WTC11 (cell line): Measurements from ENCODE around the gene CTCF. TPM values are rescaled to one million over a fixed set of nuclear protein-coding genes. Genes with fewer than 3 reads are reported as not detected.

Source experiments
- ATAC-seq: fragments of 200-7000 bp; cut with Tn5 transposase; 2 replicates; pipeline ENCODE4 v1.10.0; 2021; ENCODE audit warnings: mild to moderate bottlenecking, moderate library complexity
- CTCF ChIA-PET: fragments of 300-600 bp; sonication (Branson Sonifier 250); formaldehyde crosslinking; loops from one replicate; lab custom pipeline; 2021; ENCODE audit warnings: antibody characterized with exemption; lab: Charles Lee
- POLR2A ChIA-PET: fragments of 350-600 bp; sonication (Branson Sonifier 250); formaldehyde crosslinking; loops from one replicate; lab custom pipeline; 2021; ENCODE audit warnings: antibody characterized with exemption; lab: Charles Lee
- DNase-seq: peaks from one replicate; pipeline ENCODE4 v3.0.0; 2021; ENCODE audit warnings: low spot score
- H3K27ac Mint-ChIP-seq: 2 replicates; pipeline ENCODE4 v1.8.0; 2021; ENCODE audit warnings: mixed read lengths
- H3K27me3 Mint-ChIP-seq: 2 replicates; pipeline ENCODE4 v1.8.0; 2021; ENCODE audit warnings: low read depth, mild to moderate bottlenecking, moderate library complexity, mixed read lengths
- H3K36me3 Mint-ChIP-seq: 2 replicates; pipeline ENCODE4 v1.8.0; 2021; ENCODE audit warnings: mixed read lengths
- H3K4me1 Mint-ChIP-seq: 2 replicates; pipeline ENCODE4 v1.8.0; 2022; ENCODE audit warnings: mixed read lengths
- H3K4me3 Mint-ChIP-seq: 2 replicates; pipeline ENCODE4 v1.8.0; 2021; ENCODE audit warnings: mild to moderate bottlenecking, moderate library complexity, mixed read lengths
- H3K9me3 Mint-ChIP-seq: 2 replicates; pipeline ENCODE4 v1.8.0; 2021; ENCODE audit warnings: mixed read lengths
- FOXK1 ChIP-seq: sonication (generic); formaldehyde crosslinking; IDR thresholded peaks from 2 replicates; pipeline ENCODE4 v1.8.0; 2022; ENCODE audit warnings: mild to moderate bottlenecking, moderate library complexity, missing genetic modification reagents
- GABPB1 ChIP-seq: sonication (generic); formaldehyde crosslinking; IDR thresholded peaks from 2 replicates; pipeline ENCODE4 v1.8.1; 2023; ENCODE audit warnings: mild to moderate bottlenecking, missing genetic modification reagents
- NFATC4 ChIP-seq: fragments of 250-450 bp; sonication (Bioruptor Pico); IDR thresholded peaks from 2 replicates; pipeline ENCODE4 v1.9.0; 2021; ENCODE audit warnings: mild to moderate bottlenecking
- NR3C1 ChIP-seq: sonication (generic); formaldehyde crosslinking; conservative IDR thresholded peaks from 2 replicates; pipeline ENCODE4 v1.8.1; 2023; ENCODE audit warnings: low read depth, mild to moderate bottlenecking, missing genetic modification reagents
- TP53 ChIP-seq: sonication (generic); formaldehyde crosslinking; IDR thresholded peaks from 2 replicates; pipeline ENCODE4 v1.8.1; 2023; ENCODE audit warnings: mild to moderate bottlenecking, missing genetic modification reagents
- ZNF219 ChIP-seq: sonication (generic); formaldehyde crosslinking; IDR thresholded peaks from 2 replicates; pipeline ENCODE4 v1.8.0; 2023; ENCODE audit warnings: missing genetic modification reagents, mild to moderate bottlenecking, borderline replicate concordance
- ZNF232 ChIP-seq: sonication (generic); formaldehyde crosslinking; IDR thresholded peaks from 2 replicates; pipeline ENCODE4 v1.8.0; 2022; ENCODE audit warnings: mild to moderate bottlenecking, missing genetic modification reagents
- ZNF396 ChIP-seq: fragments of 250-450 bp; sonication (Bioruptor Pico); IDR thresholded peaks from 2 replicates; pipeline ENCODE4 v1.8.0; 2021; ENCODE audit warnings: mild to moderate bottlenecking, moderate library complexity, borderline replicate concordance
- total RNA-seq: library from RNA; stranded (reverse); gene quantifications from 3 replicates; pipeline ENCODE4 v1.2.3, GENCODE V29; 2021
- TF ChIP-seq, protein P1 (sequence below): sonication (generic); formaldehyde crosslinking; IDR thresholded peaks from 2 replicates; pipeline ENCODE4 v1.8.0; 2022; ENCODE audit warnings: mild to moderate bottlenecking, missing genetic modification reagents
- TF ChIP-seq, protein P2 (sequence below): fragments of 250-450 bp; sonication (Bioruptor Pico); IDR thresholded peaks from 2 replicates; pipeline ENCODE4 v2.1.2; 2022; ENCODE audit warnings: mild to moderate bottlenecking, moderate library complexity
- TF ChIP-seq, protein P3 (sequence below): fragments of 200-600 bp; IDR thresholded peaks from 2 replicates; pipeline ENCODE4 v1.8.0; 2022; ENCODE audit warnings: antibody characterized with exemption
- TF ChIP-seq, protein P4 (sequence below): sonication (generic); formaldehyde crosslinking; IDR thresholded peaks from 2 replicates; pipeline ENCODE4 v1.8.1; 2023; ENCODE audit warnings: mild to moderate bottlenecking, missing genetic modification reagents, borderline replicate concordance
- TF ChIP-seq, protein P5 (sequence below): fragments of 250-450 bp; sonication (Bioruptor Pico); IDR thresholded peaks from 2 replicates; pipeline ENCODE4 v1.8.0; 2021; ENCODE audit warnings: mild to moderate bottlenecking
- TF ChIP-seq, protein P6 (sequence below): fragments of 250-450 bp; sonication (Bioruptor Pico); conservative IDR thresholded peaks from 2 replicates; pipeline ENCODE4 v1.9.0; 2021; ENCODE audit warnings: mild to moderate bottlenecking

Gene CTCF
- total RNA-seq, 1 experiment from 2014 or later: 55.4 TPM

DNA sequence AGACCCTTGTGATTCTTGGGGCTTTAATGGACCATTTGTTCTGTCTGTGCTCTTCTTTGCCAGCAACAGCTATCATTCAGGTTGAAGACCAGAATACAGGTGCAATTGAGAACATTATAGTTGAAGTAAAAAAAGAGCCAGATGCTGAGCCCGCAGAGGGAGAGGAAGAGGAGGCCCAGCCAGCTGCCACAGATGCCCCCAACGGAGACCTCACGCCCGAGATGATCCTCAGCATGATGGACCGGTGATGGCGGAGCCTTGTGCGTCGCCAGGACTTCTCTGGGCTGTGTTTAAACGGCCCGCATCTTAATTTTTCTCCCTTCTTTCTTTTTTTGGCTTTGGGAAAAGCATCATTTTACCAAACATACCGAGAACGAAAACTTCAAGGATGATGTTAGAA is 75.3 kb downstream of the CTCF start:
- Mint-ChIP-seq H3K9me3 (no peaks in the 10 kb centered on the region), H3K27me3 (no peaks in the 10 kb centered on the region), H3K4me3 (no peak overlapping the region), H3K27ac (peak overlapping the region; percentile 23; the same call in 1 of the 2 replicates), H3K4me1 (no peaks in the 10 kb centered on the region), H3K36me3 (peaks cover 37% of the 10 kb centered on the region)
- no peak for TF ChIP-seq ZNF232
- no peak for DNase-seq
- POLR2A ChIA-PET: no interaction called here
- no peak for ATAC-seq
- CTCF ChIA-PET: interaction anchor here (3.2 kb wide), 1 partner anchor 91 kb away, joined by 15 read pairs; no protein-coding TSS in a partner anchor

DNA sequence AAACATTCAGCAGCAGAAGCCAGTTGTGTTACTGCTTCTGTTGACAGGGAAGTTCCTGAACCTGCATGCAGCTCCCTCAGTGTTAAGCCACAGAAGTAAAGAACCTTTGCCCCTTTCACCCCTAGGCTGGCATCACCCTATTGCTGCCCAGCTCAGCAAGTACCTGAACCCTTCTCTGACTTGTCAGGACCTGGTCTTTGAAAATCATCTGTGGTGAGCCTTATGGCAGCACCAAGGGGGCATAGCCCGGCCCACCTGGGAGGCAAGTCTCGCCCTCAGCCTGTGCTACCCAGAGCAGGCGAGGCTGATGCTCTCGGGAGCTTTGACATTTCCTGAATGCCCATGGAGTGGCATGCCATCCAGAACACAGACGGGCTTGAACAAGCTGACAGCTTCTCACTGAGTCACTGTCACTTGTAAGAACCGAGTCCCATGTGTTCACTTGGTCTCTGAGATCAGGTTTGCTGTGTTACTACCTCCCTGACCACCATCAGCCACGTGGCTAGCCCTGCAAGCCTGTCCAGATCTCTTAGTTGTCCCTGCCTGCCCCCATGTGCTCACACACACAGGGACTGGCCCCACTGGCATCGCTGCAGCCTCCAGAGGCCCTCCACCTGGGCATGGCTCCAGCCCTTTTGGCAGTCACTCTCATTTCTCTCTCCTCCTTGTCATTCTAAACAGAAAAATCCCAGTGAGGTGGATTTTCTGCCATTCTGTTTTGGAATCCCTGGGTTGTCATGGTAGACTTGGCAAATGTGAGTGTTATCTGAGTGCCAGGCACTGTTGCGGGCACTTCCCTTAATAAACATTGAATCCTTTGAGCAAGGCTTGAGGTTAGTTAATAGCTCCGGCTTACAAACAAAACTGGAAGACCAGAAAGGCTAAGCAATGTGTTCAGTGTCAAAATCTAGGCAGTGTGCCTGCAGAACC is 79.7 kb downstream of the CTCF start:
- DNase-seq: no peak
- no peak for ATAC-seq
- POLR2A ChIA-PET: interaction anchor here (1.1 kb wide), 1 partner anchor 80 kb away, joined by 3 read pairs; no protein-coding TSS in a partner anchor

More for the DNA sequence above, 79.7 kb downstream of the CTCF start:
- H3K27me3 Mint-ChIP-seq: peaks cover 26% of the 10 kb centered on the region
- TF ChIP-seq NR3C1 (CRISPR knock-in tag): no peak
- TF ChIP-seq, protein P1, sequence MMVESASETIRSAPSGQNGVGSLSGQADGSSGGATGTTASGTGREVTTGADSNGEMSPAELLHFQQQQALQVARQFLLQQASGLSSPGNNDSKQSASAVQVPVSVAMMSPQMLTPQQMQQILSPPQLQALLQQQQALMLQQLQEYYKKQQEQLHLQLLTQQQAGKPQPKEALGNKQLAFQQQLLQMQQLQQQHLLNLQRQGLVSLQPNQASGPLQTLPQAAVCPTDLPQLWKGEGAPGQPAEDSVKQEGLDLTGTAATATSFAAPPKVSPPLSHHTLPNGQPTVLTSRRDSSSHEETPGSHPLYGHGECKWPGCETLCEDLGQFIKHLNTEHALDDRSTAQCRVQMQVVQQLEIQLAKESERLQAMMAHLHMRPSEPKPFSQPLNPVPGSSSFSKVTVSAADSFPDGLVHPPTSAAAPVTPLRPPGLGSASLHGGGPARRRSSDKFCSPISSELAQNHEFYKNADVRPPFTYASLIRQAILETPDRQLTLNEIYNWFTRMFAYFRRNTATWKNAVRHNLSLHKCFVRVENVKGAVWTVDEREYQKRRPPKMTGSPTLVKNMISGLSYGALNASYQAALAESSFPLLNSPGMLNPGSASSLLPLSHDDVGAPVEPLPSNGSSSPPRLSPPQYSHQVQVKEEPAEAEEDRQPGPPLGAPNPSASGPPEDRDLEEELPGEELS: no peak
- TF ChIP-seq, protein P2, sequence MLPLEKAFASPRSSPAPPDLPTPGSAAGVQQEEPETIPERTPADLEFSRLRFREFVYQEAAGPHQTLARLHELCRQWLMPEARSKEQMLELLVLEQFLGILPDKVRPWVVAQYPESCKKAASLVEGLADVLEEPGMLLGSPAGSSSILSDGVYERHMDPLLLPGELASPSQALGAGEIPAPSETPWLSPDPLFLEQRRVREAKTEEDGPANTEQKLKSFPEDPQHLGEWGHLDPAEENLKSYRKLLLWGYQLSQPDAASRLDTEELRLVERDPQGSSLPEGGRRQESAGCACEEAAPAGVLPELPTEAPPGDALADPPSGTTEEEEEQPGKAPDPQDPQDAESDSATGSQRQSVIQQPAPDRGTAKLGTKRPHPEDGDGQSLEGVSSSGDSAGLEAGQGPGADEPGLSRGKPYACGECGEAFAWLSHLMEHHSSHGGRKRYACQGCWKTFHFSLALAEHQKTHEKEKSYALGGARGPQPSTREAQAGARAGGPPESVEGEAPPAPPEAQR (CRISPR knock-in tag): no peak
- no peak for TF ChIP-seq NFATC4 (CRISPR knock-in tag)
- TF ChIP-seq, protein P3, sequence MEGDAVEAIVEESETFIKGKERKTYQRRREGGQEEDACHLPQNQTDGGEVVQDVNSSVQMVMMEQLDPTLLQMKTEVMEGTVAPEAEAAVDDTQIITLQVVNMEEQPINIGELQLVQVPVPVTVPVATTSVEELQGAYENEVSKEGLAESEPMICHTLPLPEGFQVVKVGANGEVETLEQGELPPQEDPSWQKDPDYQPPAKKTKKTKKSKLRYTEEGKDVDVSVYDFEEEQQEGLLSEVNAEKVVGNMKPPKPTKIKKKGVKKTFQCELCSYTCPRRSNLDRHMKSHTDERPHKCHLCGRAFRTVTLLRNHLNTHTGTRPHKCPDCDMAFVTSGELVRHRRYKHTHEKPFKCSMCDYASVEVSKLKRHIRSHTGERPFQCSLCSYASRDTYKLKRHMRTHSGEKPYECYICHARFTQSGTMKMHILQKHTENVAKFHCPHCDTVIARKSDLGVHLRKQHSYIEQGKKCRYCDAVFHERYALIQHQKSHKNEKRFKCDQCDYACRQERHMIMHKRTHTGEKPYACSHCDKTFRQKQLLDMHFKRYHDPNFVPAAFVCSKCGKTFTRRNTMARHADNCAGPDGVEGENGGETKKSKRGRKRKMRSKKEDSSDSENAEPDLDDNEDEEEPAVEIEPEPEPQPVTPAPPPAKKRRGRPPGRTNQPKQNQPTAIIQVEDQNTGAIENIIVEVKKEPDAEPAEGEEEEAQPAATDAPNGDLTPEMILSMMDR: no peak
- TF ChIP-seq GABPB1: no peak
- no peak for TF ChIP-seq TP53 (CRISPR knock-in tag)
- TF ChIP-seq, protein P4, sequence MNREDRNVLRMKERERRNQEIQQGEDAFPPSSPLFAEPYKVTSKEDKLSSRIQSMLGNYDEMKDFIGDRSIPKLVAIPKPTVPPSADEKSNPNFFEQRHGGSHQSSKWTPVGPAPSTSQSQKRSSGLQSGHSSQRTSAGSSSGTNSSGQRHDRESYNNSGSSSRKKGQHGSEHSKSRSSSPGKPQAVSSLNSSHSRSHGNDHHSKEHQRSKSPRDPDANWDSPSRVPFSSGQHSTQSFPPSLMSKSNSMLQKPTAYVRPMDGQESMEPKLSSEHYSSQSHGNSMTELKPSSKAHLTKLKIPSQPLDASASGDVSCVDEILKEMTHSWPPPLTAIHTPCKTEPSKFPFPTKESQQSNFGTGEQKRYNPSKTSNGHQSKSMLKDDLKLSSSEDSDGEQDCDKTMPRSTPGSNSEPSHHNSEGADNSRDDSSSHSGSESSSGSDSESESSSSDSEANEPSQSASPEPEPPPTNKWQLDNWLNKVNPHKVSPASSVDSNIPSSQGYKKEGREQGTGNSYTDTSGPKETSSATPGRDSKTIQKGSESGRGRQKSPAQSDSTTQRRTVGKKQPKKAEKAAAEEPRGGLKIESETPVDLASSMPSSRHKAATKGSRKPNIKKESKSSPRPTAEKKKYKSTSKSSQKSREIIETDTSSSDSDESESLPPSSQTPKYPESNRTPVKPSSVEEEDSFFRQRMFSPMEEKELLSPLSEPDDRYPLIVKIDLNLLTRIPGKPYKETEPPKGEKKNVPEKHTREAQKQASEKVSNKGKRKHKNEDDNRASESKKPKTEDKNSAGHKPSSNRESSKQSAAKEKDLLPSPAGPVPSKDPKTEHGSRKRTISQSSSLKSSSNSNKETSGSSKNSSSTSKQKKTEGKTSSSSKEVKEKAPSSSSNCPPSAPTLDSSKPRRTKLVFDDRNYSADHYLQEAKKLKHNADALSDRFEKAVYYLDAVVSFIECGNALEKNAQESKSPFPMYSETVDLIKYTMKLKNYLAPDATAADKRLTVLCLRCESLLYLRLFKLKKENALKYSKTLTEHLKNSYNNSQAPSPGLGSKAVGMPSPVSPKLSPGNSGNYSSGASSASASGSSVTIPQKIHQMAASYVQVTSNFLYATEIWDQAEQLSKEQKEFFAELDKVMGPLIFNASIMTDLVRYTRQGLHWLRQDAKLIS: no peak
- TF ChIP-seq, protein P5, sequence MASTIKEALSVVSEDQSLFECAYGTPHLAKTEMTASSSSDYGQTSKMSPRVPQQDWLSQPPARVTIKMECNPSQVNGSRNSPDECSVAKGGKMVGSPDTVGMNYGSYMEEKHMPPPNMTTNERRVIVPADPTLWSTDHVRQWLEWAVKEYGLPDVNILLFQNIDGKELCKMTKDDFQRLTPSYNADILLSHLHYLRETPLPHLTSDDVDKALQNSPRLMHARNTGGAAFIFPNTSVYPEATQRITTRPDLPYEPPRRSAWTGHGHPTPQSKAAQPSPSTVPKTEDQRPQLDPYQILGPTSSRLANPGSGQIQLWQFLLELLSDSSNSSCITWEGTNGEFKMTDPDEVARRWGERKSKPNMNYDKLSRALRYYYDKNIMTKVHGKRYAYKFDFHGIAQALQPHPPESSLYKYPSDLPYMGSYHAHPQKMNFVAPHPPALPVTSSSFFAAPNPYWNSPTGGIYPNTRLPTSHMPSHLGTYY (CRISPR knock-in tag): no peak
- TF ChIP-seq ZNF219: no peak
- no peak for TF ChIP-seq ZNF396 (CRISPR knock-in tag)
- TF ChIP-seq, protein P6, sequence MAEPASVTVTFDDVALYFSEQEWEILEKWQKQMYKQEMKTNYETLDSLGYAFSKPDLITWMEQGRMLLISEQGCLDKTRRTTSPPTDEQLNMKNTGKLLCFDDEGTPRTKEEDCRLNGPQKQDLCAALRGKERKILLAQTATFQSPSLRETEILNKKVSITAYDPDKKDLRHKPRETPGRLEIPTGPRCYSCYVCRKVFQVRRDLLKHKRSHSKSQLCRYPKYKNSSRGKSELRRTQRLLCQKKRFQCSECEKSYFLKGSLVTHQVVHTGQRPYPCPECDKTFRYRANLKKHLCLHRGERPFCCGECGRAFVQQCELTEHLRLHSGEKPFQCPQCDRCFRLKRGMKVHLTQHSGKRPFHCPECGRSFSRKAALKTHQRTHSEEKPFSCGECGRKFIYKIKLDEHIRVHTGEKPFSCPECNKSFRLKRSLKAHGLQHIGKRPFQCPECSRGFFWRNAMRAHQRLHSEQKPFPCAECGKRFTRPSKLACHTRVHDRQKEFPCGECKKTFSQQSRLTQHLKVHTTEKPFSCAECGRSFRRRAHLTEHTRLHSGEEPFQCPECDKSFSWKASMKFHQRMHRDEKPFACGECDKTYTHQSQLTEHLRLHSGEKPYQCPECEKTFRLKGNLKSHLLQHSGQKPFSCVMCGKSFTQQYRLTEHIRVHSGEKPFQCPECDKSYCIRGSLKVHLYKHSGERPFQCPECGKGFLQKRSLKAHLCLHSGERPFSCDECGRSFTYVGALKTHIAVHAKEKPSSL (CRISPR knock-in tag): no peak
- TF ChIP-seq FOXK1 (CRISPR knock-in tag): no peak
- no peak overlapping the region for H3K4me3 Mint-ChIP-seq
- H3K9me3 Mint-ChIP-seq: no peaks in the 10 kb centered on the region
- no peak overlapping the region for H3K27ac Mint-ChIP-seq
- CTCF ChIA-PET: interaction anchor here (0.7 to 9.6 kb wide), 7 partner anchors 19 to 121 kb away, joined by 3 to 197 read pairs (median 4); partner anchors contain the start of genes ACD and PARD6A
- H3K4me1 Mint-ChIP-seq: no peaks in the 10 kb centered on the region; the same call in 1 of the 2 replicates
- H3K36me3 Mint-ChIP-seq: peaks cover 21% of the 10 kb centered on the region
